Femur (tissue), 1 donor: ENCODE measurements around the gene TBCCD1.
"Not testable (repeated sequence)": the region's sequence is repeated elsewhere in the genome, so short reads cannot be mapped to it uniquely, and the experiment has no call there.

ENCODE experiments used
- DNase-seq: peaks from one replicate; pipeline ENCODE4 v3.0.0-alpha.2; 2017

The TBCCD1 gene

GRCh38 chr3:186515125-186515524, 52.0 kb downstream of the TBCCD1 start:
- DNase-seq, result no peak

GRCh38 chr3:186514296-186515002, 52.7 kb downstream of the TBCCD1 start:
- no peak for DNase-seq

- DNase-seq, result no peak
Measured at GRCh38 chr3:186513386-186513785, 53.8 kb downstream of the TBCCD1 start.

- DNase-seq, result no peak
Measured at GRCh38 chr3:186512570-186513302, 54.4 kb downstream of the TBCCD1 start.

GRCh38 chr3:186511702-186512101, 55.4 kb downstream of the TBCCD1 start:
- no peak for DNase-seq

GRCh38 chr3:186511245-186511644, 55.9 kb downstream of the TBCCD1 start:
- no peak for DNase-seq

- DNase-seq, result no peak
Measured at GRCh38 chr3:186510374-186511079, 56.6 kb downstream of the TBCCD1 start.

- no peak for DNase-seq
Measured at GRCh38 chr3:186509423-186509822, 57.7 kb downstream of the TBCCD1 start.

GRCh38 chr3:186506857-186507256, 60.3 kb downstream of the TBCCD1 start:
- no peak for DNase-seq

GRCh38 chr3:186506191-186506739, 60.9 kb downstream of the TBCCD1 start:
- DNase-seq, result no peak

- no peak for DNase-seq
Measured at GRCh38 chr3:186502966-186503712, 64.0 kb downstream of the TBCCD1 start.

- no peak for DNase-seq
Measured at GRCh38 chr3:186502138-186502948, 64.8 kb downstream of the TBCCD1 start.

GRCh38 chr3:186499949-186500348, 67.2 kb downstream of the TBCCD1 start:
- not testable (repeated sequence) for DNase-seq

GRCh38 chr3:186498022-186498421, 69.1 kb downstream of the TBCCD1 start:
- not testable (repeated sequence) for DNase-seq

GRCh38 chr3:186497608-186498007, 69.5 kb downstream of the TBCCD1 start:
- DNase-seq, result no peak

GRCh38 chr3:186496635-186497034, 70.5 kb downstream of the TBCCD1 start:
- no peak for DNase-seq
